DND-41 (cell line): ENCODE results near the gene HAUS6.

Experiments used
- ATAC-seq: fragments of 200-7000 bp; cut with Tn5 transposase; 3 replicates; pipeline ENCODE4 v1.9.1; 2021; ENCODE audit warnings: low read depth; ENCODE audit not compliant: insufficient read depth
- DNase-seq: peaks from one replicate; pipeline ENCODE4 v3.0.0-alpha.2; 2020
- H2AFZ ChIP-seq: 2 replicates; pipeline ENCODE4 v1.6.0; 2012; ENCODE audit warnings: low read depth, low read length
- H3K27ac ChIP-seq: 2 replicates; pipeline ENCODE4 v1.5.1; 2012; ENCODE audit warnings: low read length, inconsistent platforms
- H3K27me3 ChIP-seq: fragments of 200-600 bp; sonication (generic); 2 replicates; pipeline ENCODE4 v1.6.0; 2012; ENCODE audit warnings: low read length, mild to moderate bottlenecking, inconsistent platforms; ENCODE audit not compliant: insufficient read depth, poor library complexity
- H3K36me3 ChIP-seq: 2 replicates; pipeline ENCODE4 v1.5.1; 2012; ENCODE audit warnings: low read length, inconsistent platforms; ENCODE audit not compliant: insufficient read depth
- H3K4me1 ChIP-seq: 2 replicates; pipeline ENCODE4 v1.5.1; 2012; ENCODE audit warnings: mild to moderate bottlenecking, low read length; ENCODE audit not compliant: insufficient read depth
- H3K4me2 ChIP-seq: 2 replicates; pipeline ENCODE4 v1.6.0; 2012; ENCODE audit warnings: mild to moderate bottlenecking, moderate library complexity, low read length, inconsistent platforms; ENCODE audit not compliant: insufficient read depth
- H3K4me3 ChIP-seq, 2 experiments: fragments of 200-600 bp in 1 of 2; shearing (Covaris generic) in 1 of 2; 2 replicates each; pipeline ENCODE4 v1.5.1; 2012 to 2016; ENCODE audit warnings: inconsistent platforms in 2 of 2, low read length in 2 of 2, mild to moderate bottlenecking in 2 of 2, low read depth in 1 of 2, moderate library complexity in 1 of 2
- H3K79me2 ChIP-seq: 2 replicates; pipeline ENCODE4 v1.6.0; 2012; ENCODE audit warnings: low read length, inconsistent platforms; ENCODE audit not compliant: insufficient read depth
- H3K9ac ChIP-seq: 2 replicates; pipeline ENCODE4 v1.6.0; 2012; ENCODE audit warnings: low read depth, mild to moderate bottlenecking, inconsistent platforms, low read length, moderate library complexity
- H3K9me3 ChIP-seq: 2 replicates; pipeline ENCODE4 v1.5.1; 2012; ENCODE audit warnings: low read length, moderate library complexity, mild to moderate bottlenecking, inconsistent platforms; ENCODE audit not compliant: insufficient read depth, severe bottlenecking
- H4K20me1 ChIP-seq: 2 replicates; pipeline ENCODE4 v1.6.0; 2012; ENCODE audit warnings: low read length; ENCODE audit not compliant: insufficient read depth
- CTCF ChIP-seq: IDR thresholded peaks from 2 replicates; pipeline ENCODE4 v1.5.1; 2012; ENCODE audit warnings: borderline replicate concordance, low read length, moderate library complexity, mild to moderate bottlenecking; ENCODE audit not compliant: poor library complexity, severe bottlenecking; ENCODE audit errors: extremely low read depth
- EZH2 ChIP-seq: IDR thresholded peaks from 3 replicates; pipeline ENCODE4 v1.6.1; 2012; ENCODE audit warnings: borderline replicate concordance, low read depth, mild to moderate bottlenecking, moderate library complexity, low read length, inconsistent platforms; ENCODE audit not compliant: severe bottlenecking

Gene HAUS6

GRCh38 chr9:19018201-19018600 is 84.5 kb downstream of the HAUS6 start:
- ATAC-seq (no peak), DNase-seq (no peak)
- H3K4me3 ChIP-seq: no peak overlapping the region
- no peak overlapping the region for H3K9ac ChIP-seq
- H3K4me1 ChIP-seq: no peaks in the 10 kb centered on the region
- H3K9me3 ChIP-seq: no peaks in the 10 kb centered on the region
- H3K27ac ChIP-seq: no peak overlapping the region
- no peak overlapping the region for H3K4me2 ChIP-seq
- H3K79me2 ChIP-seq: no peaks in the 10 kb centered on the region
- no peaks in the 10 kb centered on the region for H4K20me1 ChIP-seq
- no peaks in the 10 kb centered on the region for H3K36me3 ChIP-seq
- no peaks in the 10 kb centered on the region for H3K27me3 ChIP-seq
- no peak overlapping the region for H2AFZ ChIP-seq
- TF ChIP-seq EZH2: no peak

GRCh38 chr9:19009391-19009965 is 93.2 kb downstream of the HAUS6 start:
- Histone ChIP-seq H4K20me1 (no peaks in the 10 kb centered on the region), H2AFZ (no peak overlapping the region), H3K36me3 (no peaks in the 10 kb centered on the region), H3K79me2 (no peaks in the 10 kb centered on the region), H3K9me3 (no peaks in the 10 kb centered on the region), H3K4me3 (no peak overlapping the region), H3K9ac (no peak overlapping the region), H3K4me1 (no peaks in the 10 kb centered on the region), H3K27ac (no peak overlapping the region), H3K4me2 (no peak overlapping the region), H3K27me3 (no peaks in the 10 kb centered on the region)
- ATAC-seq (no peak), DNase-seq (no peak)
- no peak for TF ChIP-seq CTCF
- no peak for TF ChIP-seq EZH2
